NK-92 (cell line): Measurements from ENCODE around the gene KCNJ16.

Source experiments
- DNase-seq: peaks from one replicate; lab custom pipeline; 2025; ENCODE audit not compliant: unreplicated experiment; lab: John Stamatoyannopoulos, UW

The KCNJ16 gene

GRCh38 chr17:70067134-70067533, 7.9 kb upstream of the KCNJ16 start:
- no peak for DNase-seq

- DNase-seq, result no peak
Measured at GRCh38 chr17:70070305-70071027, 4.6 kb upstream of the KCNJ16 start.

- DNase-seq, result no peak
Measured at GRCh38 chr17:70071127-70071526, 3.9 kb upstream of the KCNJ16 start.

- no peak for DNase-seq
Measured at GRCh38 chr17:70071620-70072019, 3.4 kb upstream of the KCNJ16 start.

- no peak for DNase-seq
Measured at GRCh38 chr17:70072546-70073309, 2.3 kb upstream of the KCNJ16 start.

GRCh38 chr17:70073310-70073709, 1.7 kb upstream of the KCNJ16 start:
- no peak for DNase-seq

- no peak for DNase-seq
Measured at GRCh38 chr17:70073799-70074198, 1.2 kb upstream of the KCNJ16 start.

- no peak for DNase-seq
Measured at GRCh38 chr17:70074236-70074830, 692 bp upstream of the KCNJ16 start.

- no peak for DNase-seq
Measured at GRCh38 chr17:70076189-70076588, 1.2 kb downstream of the KCNJ16 start.

GRCh38 chr17:70076831-70077230, 1.8 kb downstream of the KCNJ16 start:
- no peak for DNase-seq

GRCh38 chr17:70078549-70078948, 3.5 kb downstream of the KCNJ16 start:
- DNase-seq, result no peak

- no peak for DNase-seq
Measured at GRCh38 chr17:70078994-70079531, 4.0 kb downstream of the KCNJ16 start.

- no peak for DNase-seq
Measured at GRCh38 chr17:70080541-70081347, 5.7 kb downstream of the KCNJ16 start.

GRCh38 chr17:70081885-70082284, 6.9 kb downstream of the KCNJ16 start:
- DNase-seq, result no peak

- DNase-seq, result no peak
Measured at GRCh38 chr17:70084476-70084875, 9.5 kb downstream of the KCNJ16 start.

- DNase-seq, result no peak
Measured at GRCh38 chr17:70086516-70086915, 11.5 kb downstream of the KCNJ16 start.

GRCh38 chr17:70089513-70090148, 14.6 kb downstream of the KCNJ16 start:
- DNase-seq, result no peak

- DNase-seq, result no peak
Measured at GRCh38 chr17:70091005-70091568, 16.1 kb downstream of the KCNJ16 start.

GRCh38 chr17:70091696-70092095, 16.7 kb downstream of the KCNJ16 start:
- no peak for DNase-seq

GRCh38 chr17:70093163-70093562, 18.1 kb downstream of the KCNJ16 start:
- no peak for DNase-seq
